HL-60 (cell line): Measurements from ENCODE around the gene MBNL1.

Experiments used
- CTCF ChIP-seq: IDR thresholded peaks from one replicate; pipeline ENCODE4 v1.5.1; 2011; ENCODE audit warnings: low read length, control low read depth, inconsistent platforms; ENCODE audit not compliant: insufficient read depth
- GABPA ChIP-seq: IDR thresholded peaks from 2 replicates; pipeline ENCODE4 v1.6.1; 2012; ENCODE audit warnings: low read depth
- POLR2AphosphoS5 ChIP-seq: IDR thresholded peaks from 2 replicates; pipeline ENCODE4 v1.6.1; 2012; ENCODE audit warnings: low read depth

DNA sequence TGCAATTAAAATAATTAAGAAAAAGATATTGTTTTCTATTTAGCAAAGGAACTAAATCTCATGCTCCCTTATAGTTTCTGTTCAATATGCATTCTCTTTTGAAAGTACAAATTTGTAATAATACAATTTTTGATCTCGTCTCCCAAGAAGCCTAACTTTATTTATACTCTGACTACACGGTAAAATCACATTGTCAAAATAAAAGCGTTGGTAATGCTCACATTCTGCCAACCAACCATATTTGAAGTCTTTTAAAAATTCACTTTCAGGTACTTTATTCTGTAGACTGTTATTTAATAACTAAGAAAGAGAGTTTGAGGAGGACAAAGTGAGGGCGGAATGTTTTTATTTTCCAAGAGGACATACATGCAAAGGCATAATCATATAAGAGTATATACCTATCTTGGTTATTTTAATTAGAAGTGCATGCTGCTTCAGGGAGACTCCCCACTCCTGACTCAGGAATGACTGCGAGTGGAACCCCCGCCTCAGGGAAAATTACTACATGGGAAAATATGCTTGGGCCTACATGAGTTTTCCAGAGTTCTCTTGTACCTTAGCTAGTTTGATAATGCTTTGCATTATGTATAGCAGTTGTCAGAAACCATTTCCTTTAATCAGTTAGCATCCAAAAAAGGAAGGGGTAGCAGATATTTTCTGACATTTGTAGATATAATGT is 19.3 kb downstream of the MBNL1 start:
- no peak for TF ChIP-seq GABPA
- no peak for TF ChIP-seq CTCF
- TF ChIP-seq POLR2AphosphoS5 = no peak
